Esophagus muscularis mucosa (tissue), 4 donors: ENCODE results near the gene CT45A9.
"Not testable (repeated sequence)": the region's sequence is repeated elsewhere in the genome, so short reads cannot be mapped to it uniquely, and the experiment has no call there.

ENCODE experiments used
- EP300 ChIP-seq: sonication (generic); formaldehyde crosslinking; IDR thresholded peaks from one replicate; pipeline ENCODE4 v1.6.1; 2017; ENCODE audit warnings: antibody characterized with exemption
- POLR2A ChIP-seq: fragments of 450-650 bp; IDR thresholded peaks from one replicate; pipeline ENCODE4 v1.6.1; 2017; ENCODE audit warnings: antibody characterized with exemption, moderate library complexity, mild to moderate bottlenecking, low read depth
- POLR2AphosphoS5 ChIP-seq, 2 donors: sonication (generic); formaldehyde crosslinking; IDR thresholded peaks; one replicate each; pipeline ENCODE4 v1.6.1; 2017; ENCODE audit warnings: antibody characterized with exemption in 2 of 2
- TF ChIP-seq, protein P1 (sequence below), 3 experiments: fragments of 200-600 bp in 2 of 3; fragments of 450-650 bp in 1 of 3; sonication (generic) in 2 of 3; IDR thresholded peaks; one replicate each; pipeline ENCODE4 v1.5.1; 2017 to 2019; ENCODE audit warnings: antibody characterized with exemption in 3 of 3, mild to moderate bottlenecking in 2 of 3, moderate library complexity in 1 of 3

DNA sequence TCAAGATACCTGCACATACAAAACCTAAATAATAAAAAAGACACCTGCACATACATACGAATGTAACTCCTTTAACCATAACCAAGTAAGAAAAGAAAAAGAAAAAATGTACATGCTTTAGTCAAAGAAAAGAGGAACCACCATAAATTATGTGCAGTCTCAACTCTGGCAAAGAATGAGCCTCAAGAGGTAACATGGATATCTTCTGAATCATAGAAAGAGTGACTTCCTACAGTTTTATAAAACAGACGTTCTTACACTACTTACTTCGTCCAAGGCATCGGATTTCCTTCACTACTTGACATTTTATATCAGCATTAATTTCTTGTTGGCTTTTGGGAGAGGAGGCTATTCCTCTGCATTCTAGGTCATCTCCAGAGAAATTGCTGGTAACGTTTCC is 11.1 kb upstream of the CT45A9 start:
- TF ChIP-seq, protein P1, sequence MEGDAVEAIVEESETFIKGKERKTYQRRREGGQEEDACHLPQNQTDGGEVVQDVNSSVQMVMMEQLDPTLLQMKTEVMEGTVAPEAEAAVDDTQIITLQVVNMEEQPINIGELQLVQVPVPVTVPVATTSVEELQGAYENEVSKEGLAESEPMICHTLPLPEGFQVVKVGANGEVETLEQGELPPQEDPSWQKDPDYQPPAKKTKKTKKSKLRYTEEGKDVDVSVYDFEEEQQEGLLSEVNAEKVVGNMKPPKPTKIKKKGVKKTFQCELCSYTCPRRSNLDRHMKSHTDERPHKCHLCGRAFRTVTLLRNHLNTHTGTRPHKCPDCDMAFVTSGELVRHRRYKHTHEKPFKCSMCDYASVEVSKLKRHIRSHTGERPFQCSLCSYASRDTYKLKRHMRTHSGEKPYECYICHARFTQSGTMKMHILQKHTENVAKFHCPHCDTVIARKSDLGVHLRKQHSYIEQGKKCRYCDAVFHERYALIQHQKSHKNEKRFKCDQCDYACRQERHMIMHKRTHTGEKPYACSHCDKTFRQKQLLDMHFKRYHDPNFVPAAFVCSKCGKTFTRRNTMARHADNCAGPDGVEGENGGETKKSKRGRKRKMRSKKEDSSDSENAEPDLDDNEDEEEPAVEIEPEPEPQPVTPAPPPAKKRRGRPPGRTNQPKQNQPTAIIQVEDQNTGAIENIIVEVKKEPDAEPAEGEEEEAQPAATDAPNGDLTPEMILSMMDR (IDR thresholded peaks at IDR 0.05) = not testable (repeated sequence)
- not testable (repeated sequence) for TF ChIP-seq POLR2A; EP300; POLR2AphosphoS5 (IDR thresholded peaks at IDR 0.05)
